Breast epithelium (tissue), 4 donors: ENCODE data around the gene SYNJ1. TPM values are rescaled to one million over a fixed set of nuclear protein-coding genes. Genes with fewer than 3 reads are reported as not detected.

Source experiments
- DNase-seq, 2 donors: peaks; one replicate each; pipeline ENCODE4 v3.0.0-alpha.2; 2019; ENCODE audit warnings: low spot score in 2 of 2
- H3K27ac ChIP-seq, 2 donors: fragments of 200-600 bp; sonication (generic) in 1 of 2; one replicate each; pipeline ENCODE4 v1.5.1; 2016 to 2019; ENCODE audit warnings: mild to moderate bottlenecking in 1 of 2
- H3K27me3 ChIP-seq, 2 donors: fragments of 200-600 bp; sonication (generic) in 1 of 2; one replicate each; pipeline versions ENCODE4 v1.5.1 to v1.6.0; 2017 to 2019; ENCODE audit warnings: control low read depth in 1 of 2, mild to moderate bottlenecking in 1 of 2
- H3K36me3 ChIP-seq: fragments of 200-600 bp; one replicate; pipeline ENCODE4 v1.5.1; 2019
- H3K4me1 ChIP-seq, 2 donors: fragments of 200-600 bp; sonication (generic); one replicate each; pipeline ENCODE4 v1.5.1; 2016 to 2019; ENCODE audit warnings: control low read depth in 1 of 2
- H3K4me3 ChIP-seq, 3 donors: fragments of 200-600 bp; sonication (generic); 1 replicate in 2 of 3; 2 replicates in 1 of 3; pipeline ENCODE4 v1.5.1; 2016 to 2019; ENCODE audit warnings: mild to moderate bottlenecking in 3 of 3, moderate library complexity in 2 of 3
- H3K9me3 ChIP-seq, 2 donors: fragments of 200-600 bp; sonication (generic) in 1 of 2; one replicate each; pipeline ENCODE4 v1.5.1; 2016 to 2019; ENCODE audit warnings: control low read depth in 1 of 2
- POLR2A ChIP-seq: fragments of 450-650 bp; IDR thresholded peaks from one replicate; pipeline ENCODE4 v1.6.1; 2016; ENCODE audit warnings: antibody characterized with exemption, mild to moderate bottlenecking, moderate library complexity
- POLR2AphosphoS5 ChIP-seq, 3 donors: sonication (generic); formaldehyde crosslinking; IDR thresholded peaks; one replicate each; pipeline ENCODE4 v1.6.1; 2017; ENCODE audit warnings: antibody characterized with exemption in 3 of 3
- intact Hi-C: fragments of 100-400 bp; cut with DNase I; formaldehyde crosslinking; loops from one replicate; pipeline ENCODE4 v1.15.1; 2023; ENCODE audit warnings: low total_unique reads
- total RNA-seq, 3 donors: library from RNA; depleted of rRNA; stranded (reverse); fragments of >200 nt; gene quantifications; one replicate each; pipeline ENCODE4 v1.1.0, GENCODE V29; 2016
- TF ChIP-seq, protein P1 (sequence below), 3 donors: fragments of 450-650 bp; IDR thresholded peaks; one replicate each; pipeline ENCODE4 v1.5.1; 2016 to 2017; ENCODE audit warnings: antibody characterized with exemption in 3 of 3, mild to moderate bottlenecking in 3 of 3, moderate library complexity in 3 of 3

The SYNJ1 gene
- total RNA-seq, 3 donors from 2014 or later, result 8.2 to 13.9 (median 11.0) TPM

DNA sequence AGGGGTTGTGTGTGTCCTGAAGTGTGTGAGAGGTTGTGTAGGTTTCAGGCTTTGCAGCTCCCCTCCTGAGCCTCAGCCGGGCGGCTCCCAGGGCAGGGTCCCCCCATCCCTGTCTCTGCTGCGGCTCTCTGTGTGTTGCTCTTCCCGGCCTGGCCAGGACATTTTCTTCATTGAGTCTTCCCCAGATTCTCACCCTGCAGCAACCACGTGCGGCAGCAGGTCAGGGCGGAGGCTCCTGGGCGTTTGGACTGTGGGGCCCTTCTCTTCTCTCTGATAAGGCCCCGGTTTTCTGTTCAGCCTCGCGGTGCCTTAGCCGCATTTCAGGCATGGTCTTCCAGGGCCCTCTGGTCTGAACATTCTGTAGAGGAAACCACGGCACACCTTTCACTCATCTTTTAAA, 140.7 kb downstream of the SYNJ1 start:
- H3K27me3 ChIP-seq, result no peaks in the 10 kb centered on the region
- no peaks in the 10 kb centered on the region for H3K9me3 ChIP-seq
- H3K4me1 ChIP-seq, result no peaks in the 10 kb centered on the region
- no peak overlapping the region for H3K27ac ChIP-seq
- no peaks in the 10 kb centered on the region for H3K36me3 ChIP-seq
- intact Hi-C loops, result no loop called here
- H3K4me3 ChIP-seq, result no peak overlapping the region
- TF ChIP-seq POLR2AphosphoS5 (IDR thresholded peaks at IDR 0.05), result no peak
- TF ChIP-seq, protein P1, sequence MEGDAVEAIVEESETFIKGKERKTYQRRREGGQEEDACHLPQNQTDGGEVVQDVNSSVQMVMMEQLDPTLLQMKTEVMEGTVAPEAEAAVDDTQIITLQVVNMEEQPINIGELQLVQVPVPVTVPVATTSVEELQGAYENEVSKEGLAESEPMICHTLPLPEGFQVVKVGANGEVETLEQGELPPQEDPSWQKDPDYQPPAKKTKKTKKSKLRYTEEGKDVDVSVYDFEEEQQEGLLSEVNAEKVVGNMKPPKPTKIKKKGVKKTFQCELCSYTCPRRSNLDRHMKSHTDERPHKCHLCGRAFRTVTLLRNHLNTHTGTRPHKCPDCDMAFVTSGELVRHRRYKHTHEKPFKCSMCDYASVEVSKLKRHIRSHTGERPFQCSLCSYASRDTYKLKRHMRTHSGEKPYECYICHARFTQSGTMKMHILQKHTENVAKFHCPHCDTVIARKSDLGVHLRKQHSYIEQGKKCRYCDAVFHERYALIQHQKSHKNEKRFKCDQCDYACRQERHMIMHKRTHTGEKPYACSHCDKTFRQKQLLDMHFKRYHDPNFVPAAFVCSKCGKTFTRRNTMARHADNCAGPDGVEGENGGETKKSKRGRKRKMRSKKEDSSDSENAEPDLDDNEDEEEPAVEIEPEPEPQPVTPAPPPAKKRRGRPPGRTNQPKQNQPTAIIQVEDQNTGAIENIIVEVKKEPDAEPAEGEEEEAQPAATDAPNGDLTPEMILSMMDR (IDR thresholded peaks at IDR 0.05), result no peak
- no peak for TF ChIP-seq POLR2A
- no peak for DNase-seq

DNA sequence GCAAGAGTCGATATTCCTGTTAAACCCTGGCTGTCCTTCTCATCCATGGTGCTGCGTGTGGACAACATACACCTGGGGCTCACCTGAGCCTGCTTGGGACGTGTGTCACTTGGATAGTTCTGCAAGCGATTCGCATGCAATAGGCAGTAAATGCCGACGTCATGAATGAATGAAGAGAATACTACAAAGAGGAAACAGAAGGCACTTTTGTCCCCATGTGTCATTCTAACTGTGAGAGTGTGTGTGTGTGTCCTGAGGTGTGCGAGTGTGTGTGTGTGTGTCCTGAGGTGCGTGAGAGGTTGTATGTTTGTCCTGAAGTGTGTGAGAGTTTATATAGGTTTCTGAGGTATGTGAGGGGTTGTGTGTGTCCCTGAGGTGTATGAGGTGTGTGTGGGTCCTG, 141.8 kb downstream of the SYNJ1 start:
- TF ChIP-seq, protein P1 (IDR thresholded peaks at IDR 0.05), result no peak
- TF ChIP-seq POLR2AphosphoS5 (IDR thresholded peaks at IDR 0.05) (no peak), POLR2A (no peak)
- no peaks in the 10 kb centered on the region for H3K4me1 ChIP-seq
- H3K4me3 ChIP-seq, result no peak overlapping the region
- H3K9me3 ChIP-seq, result no peaks in the 10 kb centered on the region
- no peaks in the 10 kb centered on the region for H3K27me3 ChIP-seq
- intact Hi-C loops, result no loop called here
- DNase-seq, result no peak
- no peak overlapping the region for H3K27ac ChIP-seq
- no peaks in the 10 kb centered on the region for H3K36me3 ChIP-seq

GRCh38 chr21:32585042-32585710, 142.6 kb downstream of the SYNJ1 start, which contains the start of gene TCP10L:
TSS of gene TCP10L (minus strand) at chr21:32585523. CDS start at chr21:32584304, 1,219 bp downstream.
- no peaks in the 10 kb centered on the region for H3K9me3 ChIP-seq
- no peaks in the 10 kb centered on the region for H3K36me3 ChIP-seq
- intact Hi-C loops, result no loop called here
- TF ChIP-seq POLR2AphosphoS5 (IDR thresholded peaks at IDR 0.05) (no peak), POLR2A (no peak)
- TF ChIP-seq, protein P1 (IDR thresholded peaks at IDR 0.05), result no peak
- no peaks in the 10 kb centered on the region for H3K27me3 ChIP-seq
- no peak within 1 kb of the TSS for H3K4me3 ChIP-seq
- no peak within 1 kb of the TSS for H3K27ac ChIP-seq
- H3K4me1 ChIP-seq, result no peaks in the 10 kb centered on the region
- no peak for DNase-seq

DNA sequence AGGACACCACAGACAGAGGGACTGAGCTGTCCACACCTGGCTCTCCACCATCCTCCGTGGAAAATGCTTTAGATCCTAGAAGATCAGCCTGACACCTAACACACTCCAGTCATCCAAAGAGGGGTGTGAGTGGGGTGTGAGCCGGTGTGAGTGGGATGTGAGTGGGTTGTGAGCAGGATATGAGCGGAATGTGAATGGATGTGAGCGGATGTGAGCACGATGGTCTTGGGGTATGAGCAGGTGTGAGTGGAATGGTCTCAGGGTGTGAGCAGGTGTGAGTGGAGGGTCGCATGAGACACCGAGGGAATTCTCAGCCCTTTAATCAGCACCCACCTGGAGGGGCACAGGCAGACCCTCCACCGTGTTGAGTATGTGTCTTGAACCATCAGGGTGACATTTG, 143.3 kb downstream of the SYNJ1 start:
- H3K27me3 ChIP-seq, result no peaks in the 10 kb centered on the region
- TF ChIP-seq POLR2A, result no peak
- TF ChIP-seq, protein P1 (IDR thresholded peaks at IDR 0.05), result no peak
- TF ChIP-seq POLR2AphosphoS5 (IDR thresholded peaks at IDR 0.05), result no peak
- H3K36me3 ChIP-seq, result no peaks in the 10 kb centered on the region
- no peak overlapping the region for H3K4me3 ChIP-seq
- intact Hi-C loops, result no loop called here
- no peaks in the 10 kb centered on the region for H3K9me3 ChIP-seq
- no peak overlapping the region for H3K27ac ChIP-seq
- no peak for DNase-seq
- no peaks in the 10 kb centered on the region for H3K4me1 ChIP-seq

- DNase-seq, result no peak
- TF ChIP-seq POLR2AphosphoS5 (IDR thresholded peaks at IDR 0.05) (no peak), POLR2A (no peak)
- TF ChIP-seq, protein P1 (IDR thresholded peaks at IDR 0.05), result no peak
- H3K36me3 ChIP-seq, result no peaks in the 10 kb centered on the region
- intact Hi-C loops, result no loop called here
- H3K27me3 ChIP-seq, result no peaks in the 10 kb centered on the region
- H3K27ac ChIP-seq, result no peak overlapping the region
- H3K4me1 ChIP-seq, result no peaks in the 10 kb centered on the region
- no peak overlapping the region for H3K4me3 ChIP-seq
- H3K9me3 ChIP-seq, result no peaks in the 10 kb centered on the region
Observed at GRCh38 chr21:32581732-32582131, 146.1 kb downstream of the SYNJ1 start.
